HL-60 (cell line): ENCODE data around the gene KCND2.

Experiments
- CTCF ChIP-seq: IDR thresholded peaks from one replicate; pipeline ENCODE4 v1.5.1; 2011; ENCODE audit warnings: low read length, control low read depth, inconsistent platforms; ENCODE audit not compliant: insufficient read depth
- POLR2AphosphoS5 ChIP-seq: IDR thresholded peaks from 2 replicates; pipeline ENCODE4 v1.6.1; 2012; ENCODE audit warnings: low read depth

GRCh38 chr7:120260111-120260510 lies 12.9 kb upstream of the KCND2 start:
- TF ChIP-seq CTCF, result no peak
- TF ChIP-seq POLR2AphosphoS5, result no peak
